CD14-positive monocyte (primary cell): ENCODE measurements around the gene HSPB6. TPM values are rescaled to one million over a fixed set of nuclear protein-coding genes. Genes with fewer than 3 reads are reported as not detected.

Experiments used
- DNase-seq, 3 donors: peaks; one replicate each; pipeline ENCODE4 v3.0.0-alpha.2; 2011 to 2022
- H2AFZ ChIP-seq: 2 replicates; pipeline ENCODE4 v1.6.0; 2012; ENCODE audit warnings: mild to moderate bottlenecking, low read depth, low read length, inconsistent platforms; ENCODE audit not compliant: insufficient read depth, poor library complexity, severe bottlenecking
- H3K27ac ChIP-seq, 2 donors: 1 replicate in 1 of 2; 2 replicates in 1 of 2; pipeline ENCODE4 v1.5.1; 2012 to 2013; ENCODE audit warnings: low read length in 2 of 2, control low read depth in 1 of 2, inconsistent platforms in 1 of 2, low read depth in 1 of 2, mild to moderate bottlenecking in 1 of 2
- H3K27me3 ChIP-seq, 2 donors: one replicate each; pipeline versions ENCODE4 v1.6.0 to v1.6.1; 2011 to 2013; ENCODE audit warnings: low read length in 2 of 2; ENCODE audit not compliant: control insufficient read depth in 2 of 2, insufficient read depth in 2 of 2
- H3K36me3 ChIP-seq, 2 donors: replicated peaks in 1 of 2; 1 replicate in 1 of 2; 2 replicates in 1 of 2; pipeline versions ENCODE4 v1.5.1 to v1.6.1; 2012 to 2013; ENCODE audit warnings: low read length in 2 of 2, control low read depth in 1 of 2, inconsistent platforms in 1 of 2, mild to moderate bottlenecking in 1 of 2; ENCODE audit not compliant: insufficient read depth in 2 of 2, control insufficient read depth in 1 of 2
- H3K4me1 ChIP-seq, 2 donors: 1 replicate in 1 of 2; 2 replicates in 1 of 2; pipeline versions ENCODE4 v1.5.1 to v1.6.1; 2012 to 2013; ENCODE audit warnings: low read length in 2 of 2, control low read depth in 1 of 2, inconsistent platforms in 1 of 2, mild to moderate bottlenecking in 1 of 2, moderate library complexity in 1 of 2; ENCODE audit not compliant: insufficient read depth in 2 of 2, control insufficient read depth in 1 of 2
- H3K4me2 ChIP-seq: replicated peaks from 2 replicates; pipeline ENCODE3; 2012; ENCODE audit warnings: low read length, moderate library complexity, mild to moderate bottlenecking; ENCODE audit not compliant: poor library complexity, severe bottlenecking; ENCODE audit errors: extremely low read depth
- H3K4me3 ChIP-seq, 3 experiments: fragments of 200-600 bp in 1 of 3; sonication (generic) in 1 of 3; replicated peaks in 1 of 3; 1 replicate in 2 of 3; 2 replicates in 1 of 3; pipeline ENCODE4 v1.5.1; 2011 to 2013; ENCODE audit warnings: low read length in 3 of 3, mild to moderate bottlenecking in 3 of 3, control low read depth in 2 of 3, low read depth in 2 of 3, inconsistent platforms in 1 of 3, moderate library complexity in 1 of 3
- H3K79me2 ChIP-seq: 2 replicates; pipeline ENCODE4 v1.6.0; 2012; ENCODE audit warnings: mild to moderate bottlenecking, control low read depth, inconsistent platforms, low read length, moderate library complexity; ENCODE audit not compliant: insufficient read depth
- H3K9ac ChIP-seq: 2 replicates; pipeline ENCODE4 v1.6.0; 2017; ENCODE audit warnings: low read length, mild to moderate bottlenecking; ENCODE audit not compliant: insufficient read depth, poor library complexity, severe bottlenecking
- H3K9me3 ChIP-seq, 2 donors: replicated peaks in 1 of 2; 1 replicate in 1 of 2; 2 replicates in 1 of 2; pipeline versions ENCODE4 v1.5.1 to v1.6.1; 2012 to 2013; ENCODE audit warnings: low read length in 2 of 2, control low read depth in 1 of 2; ENCODE audit not compliant: control insufficient read depth in 1 of 2, insufficient read depth in 1 of 2
- H4K20me1 ChIP-seq: 2 replicates; pipeline ENCODE4 v1.6.0; 2012; ENCODE audit warnings: mild to moderate bottlenecking, low read length, control low read depth, moderate library complexity; ENCODE audit not compliant: insufficient read depth
- H3K27ac Mint-ChIP-seq, 7 donors: one replicate each; pipeline ENCODE4 v1.8.0; 2020; ENCODE audit warnings: mild to moderate bottlenecking in 7 of 7, mixed read lengths in 7 of 7, moderate library complexity in 6 of 7, inconsistent platforms in 2 of 7
- H3K27me3 Mint-ChIP-seq, 3 donors: one replicate each; pipeline ENCODE4 v1.8.0; 2021 to 2022; ENCODE audit warnings: low read depth in 3 of 3, mild to moderate bottlenecking in 3 of 3, mixed read lengths in 3 of 3, moderate library complexity in 3 of 3, inconsistent platforms in 1 of 3
- H3K36me3 Mint-ChIP-seq, 2 donors: one replicate each; pipeline ENCODE4 v1.8.0; 2020; ENCODE audit warnings: mixed read lengths in 2 of 2, inconsistent platforms in 1 of 2, mild to moderate bottlenecking in 1 of 2
- H3K4me1 Mint-ChIP-seq: one replicate; pipeline ENCODE4 v1.8.0; 2020; ENCODE audit warnings: mild to moderate bottlenecking, mixed read lengths
- H3K4me3 Mint-ChIP-seq, 2 donors: one replicate each; pipeline ENCODE4 v1.8.0; 2020; ENCODE audit warnings: mild to moderate bottlenecking in 2 of 2, mixed read lengths in 2 of 2, moderate library complexity in 1 of 2
- H3K9me3 Mint-ChIP-seq, 7 donors: one replicate each; pipeline ENCODE4 v1.8.0; 2020 to 2022; ENCODE audit warnings: mixed read lengths in 7 of 7, mild to moderate bottlenecking in 6 of 7, moderate library complexity in 6 of 7, inconsistent platforms in 2 of 7
- CTCF ChIP-seq: fragments of 200-600 bp; IDR thresholded peaks from one replicate; pipeline ENCODE4 v1.8.0; 2022; ENCODE audit warnings: antibody characterized with exemption, mild to moderate bottlenecking
- WGBS: methylation state at CpG from one replicate; pipeline ENCODE4 v1.1.5; 2013; ENCODE audit warnings: missing lambda C conversion rate; ENCODE audit not compliant: insufficient coverage; 5-methylcytosine and 5-hydroxymethylcytosine counted together
- intact Hi-C, 2 donors: fragments of 100-400 bp; cut with micrococcal nuclease; formaldehyde crosslinking; loops; one replicate each; pipeline versions ENCODE4 v1.15.0 to v1.15.1; 2023
- polyA plus RNA-seq, 3 donors: library from polyadenylated mRNA; depleted of rRNA in 1 of 3; unstranded in 2 of 3; stranded (reverse) in 1 of 3; fragments of 300-500 nt in 2 of 3; fragments of >200 nt in 1 of 3; fragmentation: Illumina TruSeq in 2 of 3; gene quantifications; 1 replicate in 2 of 3; 2 replicates in 1 of 3; pipeline ENCODE4 v1.2.3, GENCODE V29; 2012 to 2021

Gene HSPB6
- polyA plus RNA-seq, 3 donors: not detected

DNA sequence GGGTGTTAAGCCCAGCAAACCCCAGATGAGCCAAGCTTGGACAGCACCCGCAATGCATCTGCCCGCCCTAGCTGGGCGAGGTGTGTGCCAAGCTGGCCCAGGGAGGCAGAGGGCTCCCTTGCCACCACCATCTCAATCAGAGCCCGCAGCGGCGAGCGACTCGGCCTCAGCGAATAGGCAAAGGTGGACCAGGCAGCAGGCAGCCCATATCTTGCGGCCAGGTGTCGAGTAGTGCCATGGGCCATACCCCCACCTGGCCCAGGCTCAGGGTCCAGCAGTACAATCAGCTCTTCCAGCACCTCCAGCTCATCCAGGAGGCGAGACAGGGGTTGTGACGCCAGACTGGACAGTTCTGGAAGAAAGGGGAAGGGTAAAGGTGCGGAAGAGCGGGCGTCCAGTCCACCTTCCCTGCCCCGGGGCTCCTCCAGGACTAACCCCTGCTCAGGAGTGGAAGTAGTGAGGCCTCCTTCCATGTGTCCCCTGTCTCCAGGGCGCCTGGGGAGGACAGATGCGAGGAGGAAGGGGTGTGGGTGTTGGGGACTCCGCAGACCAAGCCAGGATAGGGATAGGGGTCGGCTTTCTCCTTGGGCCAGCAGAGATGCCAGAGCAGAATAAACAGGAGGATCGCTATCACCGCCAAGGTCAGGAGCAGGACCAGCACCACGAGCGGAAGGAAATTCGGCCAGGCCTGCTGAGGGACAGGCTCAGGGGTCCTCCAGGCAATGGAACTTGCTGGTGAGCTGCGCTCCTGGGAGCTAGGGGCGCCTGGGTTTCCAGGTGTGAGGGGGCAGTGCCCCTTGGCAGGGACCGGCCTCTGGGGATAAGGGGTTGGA, 17.3 kb downstream of the HSPB6 start:
- H3K27ac Mint-ChIP-seq: peak overlapping the region in 3 of 7 donors; percentile 14 to 70 (median 24)
- 96% methylated on average over 19 of the region's 29 CpGs for whole genome bisulfite sequencing
- peaks cover 38% of the 10 kb centered on the region for H3K4me1 Mint-ChIP-seq

DNA sequence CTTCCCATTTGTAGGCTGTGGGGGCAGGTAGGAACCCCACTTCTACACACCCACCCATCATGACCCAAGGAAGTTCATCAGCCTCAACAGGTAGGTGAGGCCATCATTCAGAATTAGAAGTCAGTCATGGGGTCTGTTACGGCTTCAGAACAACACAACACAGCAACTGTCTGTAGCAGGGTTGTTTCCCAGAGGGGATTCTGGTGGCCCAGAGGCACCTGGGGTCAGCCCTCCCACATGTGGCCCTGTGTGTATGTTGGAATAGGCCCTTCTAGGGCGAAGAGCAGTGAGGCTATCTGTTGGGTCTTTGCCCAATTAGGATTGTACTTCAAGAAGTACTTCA, 18.0 kb downstream of the HSPB6 start:
- Histone ChIP-seq H2AFZ (no peak overlapping the region), H3K9ac (no peak overlapping the region), H3K9me3 (no peaks in the 10 kb centered on the region), H3K4me1 (peaks cover 36 to 46% of the 10 kb centered on the region in 2 donors), H3K4me2 (no peak overlapping the region), H3K36me3 (peaks cover 45 to 58% of the 10 kb centered on the region in 2 donors), H3K79me2 (peaks cover 29% of the 10 kb centered on the region), H3K4me3 (no peak overlapping the region), H3K27ac (peak overlapping the region in 1 of 2 donors; percentile 5), H3K27me3 (no peaks in the 10 kb centered on the region), H4K20me1 (peaks cover 57% of the 10 kb centered on the region)
- no peak for DNase-seq
- H3K4me1 Mint-ChIP-seq: peaks cover 32% of the 10 kb centered on the region
- H3K4me3 Mint-ChIP-seq: no peak overlapping the region
- peaks cover 48 to 65% of the 10 kb centered on the region in 2 donors for H3K36me3 Mint-ChIP-seq
- WGBS: 86% methylated on average over 1 of the region's 2 CpGs
- no peaks in the 10 kb centered on the region for H3K27me3 Mint-ChIP-seq
- H3K27ac Mint-ChIP-seq: no peak overlapping the region
- H3K9me3 Mint-ChIP-seq: no peaks in the 10 kb centered on the region
- intact Hi-C loops: no loop called here
- no peak for TF ChIP-seq CTCF

More for the DNA sequence above, 17.3 kb downstream of the HSPB6 start:
- no peak for TF ChIP-seq CTCF
- no peaks in the 10 kb centered on the region for H3K27me3 ChIP-seq
- peaks cover 51% of the 10 kb centered on the region for H4K20me1 ChIP-seq
- H3K9ac ChIP-seq: peak overlapping the region; percentile 51
- no peaks in the 10 kb centered on the region for H3K9me3 Mint-ChIP-seq
- H2AFZ ChIP-seq: no peak overlapping the region
- no peak overlapping the region for H3K4me3 Mint-ChIP-seq
- intact Hi-C loops: loop anchor here (5.0 to 10.0 kb wide), 8 partner anchors 38 to 1595 kb away; partner anchors contain the start of genes ARHGAP33 (in 1 of the 2), CAPNS1 (in 1 of the 2), COX6B1 (in 1 of the 2) and ETV2 (in 1 of the 2)
- peaks cover 43 to 59% of the 10 kb centered on the region in 2 donors for H3K36me3 Mint-ChIP-seq
- DNase-seq: no peak
- no peaks in the 10 kb centered on the region for H3K27me3 Mint-ChIP-seq
- peaks cover 39 to 51% of the 10 kb centered on the region in 2 donors for H3K36me3 ChIP-seq
- H3K27ac ChIP-seq: peak overlapping the region; percentile 45 to 89
- no peaks in the 10 kb centered on the region for H3K9me3 ChIP-seq
- H3K79me2 ChIP-seq: peaks cover 35% of the 10 kb centered on the region
- H3K4me3 ChIP-seq: peak overlapping the region in 2 of 3 experiments; percentile 89 to 100
- peaks cover 42 to 52% of the 10 kb centered on the region in 2 donors for H3K4me1 ChIP-seq
- peak overlapping the region; percentile 100 for H3K4me2 ChIP-seq
